Fibroblast of lung (primary cell): ENCODE results near the gene PBX1. TPM values are rescaled to one million over a fixed set of nuclear protein-coding genes. Genes with fewer than 3 reads are reported as not detected.
"Not testable (repeated sequence)": the region's sequence is repeated elsewhere in the genome, so short reads cannot be mapped to it uniquely, and the experiment has no call there.

ENCODE experiments used
- DNase-seq, 2 donors: peaks; one replicate each; pipeline versions ENCODE4 v3.0.0 to v3.0.0-alpha.2; 2010; ENCODE audit warnings: low read depth in 2 of 2
- H2AFZ ChIP-seq: 2 replicates; pipeline ENCODE4 v1.5.1; 2012; ENCODE audit warnings: low read length, control low read depth, inconsistent platforms
- H3K27ac ChIP-seq: 2 replicates; pipeline ENCODE4 v1.5.1; 2011; ENCODE audit warnings: low read length, control low read depth; ENCODE audit not compliant: insufficient read depth
- H3K27me3 ChIP-seq: 2 replicates; pipeline ENCODE4 v1.5.1; 2011; ENCODE audit warnings: mild to moderate bottlenecking, low read length; ENCODE audit not compliant: control insufficient read depth, insufficient read depth
- H3K36me3 ChIP-seq: 2 replicates; pipeline ENCODE4 v1.5.1; 2011; ENCODE audit warnings: low read length; ENCODE audit not compliant: control insufficient read depth, insufficient read depth
- H3K4me1 ChIP-seq: 2 replicates; pipeline ENCODE4 v1.5.1; 2011; ENCODE audit warnings: low read length; ENCODE audit not compliant: control insufficient read depth, insufficient read depth; ENCODE audit errors: extremely low read depth
- H3K4me2 ChIP-seq: 2 replicates; pipeline ENCODE4 v1.5.1; 2011; ENCODE audit warnings: low read length, control low read depth; ENCODE audit not compliant: insufficient read depth; ENCODE audit errors: extremely low read depth
- H3K4me3 ChIP-seq, 4 experiments: fragments of 200-600 bp in 1 of 4; sonication (generic) in 1 of 4; replicated peaks in 1 of 4; 2 replicates each; pipeline ENCODE4 v1.5.1; 2011 to 2016; ENCODE audit warnings: low read length in 4 of 4, low read depth in 3 of 4, mild to moderate bottlenecking in 3 of 4, control low read depth in 2 of 4, inconsistent platforms in 1 of 4, mixed read lengths in 1 of 4; ENCODE audit not compliant: insufficient read depth in 1 of 4; ENCODE audit errors: control extremely low read depth in 1 of 4
- H3K79me2 ChIP-seq: 2 replicates; pipeline ENCODE4 v1.5.1; 2012; ENCODE audit warnings: mild to moderate bottlenecking, low read length, inconsistent platforms; ENCODE audit not compliant: control insufficient read depth, insufficient read depth
- H3K9ac ChIP-seq: 2 replicates; pipeline ENCODE4 v1.5.1; 2011; ENCODE audit warnings: mild to moderate bottlenecking, low read length, control low read depth; ENCODE audit not compliant: insufficient read depth
- H3K9me3 ChIP-seq: 2 replicates; pipeline ENCODE4 v1.5.1; 2012; ENCODE audit warnings: low read depth, low read length; ENCODE audit not compliant: control insufficient read depth, insufficient read depth
- H4K20me1 ChIP-seq: 2 replicates; pipeline ENCODE4 v1.5.1; 2011; ENCODE audit warnings: low read length; ENCODE audit not compliant: control insufficient read depth, insufficient read depth; ENCODE audit errors: extremely low read depth
- CTCF ChIP-seq, 2 donors: IDR thresholded peaks in 1 of 2; conservative IDR thresholded peaks in 1 of 2; 1 replicate in 1 of 2; 2 replicates in 1 of 2; pipeline ENCODE4 v1.5.1; 2011 to 2012; ENCODE audit warnings: low read length in 2 of 2, control low read depth in 1 of 2, inconsistent platforms in 1 of 2, low read depth in 1 of 2, mild to moderate bottlenecking in 1 of 2
- EZH2 ChIP-seq: IDR thresholded peaks from 2 replicates; pipeline ENCODE4 v1.5.1; 2012; ENCODE audit warnings: low read length, control low read depth, mild to moderate bottlenecking; ENCODE audit errors: missing control alignments
- polyA plus RNA-seq, 2 donors: library from polyadenylated mRNA; depleted of rRNA in 1 of 2; stranded (reverse) in 1 of 2; unstranded in 1 of 2; fragments of >200 nt; gene quantifications; 2 replicates each; pipeline ENCODE4 v1.2.1, GENCODE V29; 2011 to 2012; ENCODE audit warnings: missing spikeins in 1 of 2
- total RNA-seq: library from RNA; depleted of rRNA; stranded (reverse); fragments of >200 nt; gene quantifications from 2 replicates; pipeline ENCODE4 v1.2.1, GENCODE V29; 2014

Gene PBX1
- total and polyA plus RNA-seq, 2 donors (not counting 1 experiment from before 2014, with no cell fraction given), result 43.1 to 46.7 TPM

GRCh38 chr1:164651351-164651951, 92.5 kb downstream of the PBX1 start:
- no peaks in the 10 kb centered on the region for H3K79me2 ChIP-seq
- H3K27ac ChIP-seq, result no peak overlapping the region
- DNase-seq, result peak; percentile 78 to 83
- no peaks in the 10 kb centered on the region for H3K9me3 ChIP-seq
- H3K4me2 ChIP-seq, result no peak overlapping the region
- H3K9ac ChIP-seq, result no peak overlapping the region
- H4K20me1 ChIP-seq, result no peaks in the 10 kb centered on the region
- no peaks in the 10 kb centered on the region for H3K27me3 ChIP-seq
- H3K36me3 ChIP-seq, result no peaks in the 10 kb centered on the region
- no peak overlapping the region for H2AFZ ChIP-seq
- no peaks in the 10 kb centered on the region for H3K4me1 ChIP-seq
- H3K4me3 ChIP-seq, result no peak overlapping the region
- TF ChIP-seq CTCF (conservative IDR thresholded peaks at IDR 0.05 in 1 of 2, IDR thresholded peaks at IDR 0.05 in 1 of 2; ENCODE audit: low read depth in 1 of 2, low read length in 2 of 2), result no peak
- no peak for TF ChIP-seq EZH2

GRCh38 chr1:164652969-164653368, 94.0 kb downstream of the PBX1 start:
- not testable (repeated sequence) for H3K27ac ChIP-seq, H3K4me1 ChIP-seq, H4K20me1 ChIP-seq, DNase-seq, H3K79me2 ChIP-seq, H3K4me3 ChIP-seq, H2AFZ ChIP-seq, H3K36me3 ChIP-seq, H3K27me3 ChIP-seq, H3K9ac ChIP-seq, H3K9me3 ChIP-seq, H3K4me2 ChIP-seq

- H2AFZ ChIP-seq, result no peak overlapping the region
- H3K4me3 ChIP-seq, result no peak overlapping the region
- no peaks in the 10 kb centered on the region for H4K20me1 ChIP-seq
- no peaks in the 10 kb centered on the region for H3K9me3 ChIP-seq
- no peak overlapping the region for H3K4me2 ChIP-seq
- H3K4me1 ChIP-seq, result no peaks in the 10 kb centered on the region
- H3K27ac ChIP-seq, result no peak overlapping the region
- no peak for DNase-seq
- no peaks in the 10 kb centered on the region for H3K36me3 ChIP-seq
- TF ChIP-seq EZH2 (no peak), CTCF (conservative IDR thresholded peaks at IDR 0.05 in 1 of 2, IDR thresholded peaks at IDR 0.05 in 1 of 2; ENCODE audit: low read depth in 1 of 2, low read length in 2 of 2) (no peak)
- H3K27me3 ChIP-seq, result no peaks in the 10 kb centered on the region
- H3K9ac ChIP-seq, result no peak overlapping the region
- H3K79me2 ChIP-seq, result no peaks in the 10 kb centered on the region
Measured at GRCh38 chr1:164653705-164654104, 94.7 kb downstream of the PBX1 start.
